Common myeloid progenitor, CD34-positive (primary cell): ENCODE results near the gene ACSM3.

Experiments used
- CTCF ChIA-PET: fragments of 350-600 bp; sonication (Branson Sonifier 250); formaldehyde crosslinking; loops from one replicate; lab custom pipeline; 2021; ENCODE audit warnings: antibody characterized with exemption; lab: Charles Lee
- POLR2A ChIA-PET: fragments of 350-600 bp; sonication (Branson Sonifier 250); formaldehyde crosslinking; loops from one replicate; lab custom pipeline; 2021; ENCODE audit warnings: antibody characterized with exemption; lab: Charles Lee
- DNase-seq, 3 donors: peaks; one replicate each; pipeline versions ENCODE4 v3.0.0 to v3.0.0-alpha.2; 2013
- H3K27ac ChIP-seq, 2 experiments: 1 replicate in 1 of 2; 2 replicates in 1 of 2; pipeline ENCODE4 v1.7.0; 2013; ENCODE audit warnings: inconsistent platforms in 2 of 2, low read length in 2 of 2, mild to moderate bottlenecking in 2 of 2, low read depth in 1 of 2, moderate library complexity in 1 of 2; ENCODE audit not compliant: severe bottlenecking in 2 of 2, insufficient read depth in 1 of 2, poor library complexity in 1 of 2
- H3K27me3 ChIP-seq, 5 experiments: replicated peaks in 2 of 5; 1 replicate in 3 of 5; 2 replicates in 2 of 5; pipeline versions ENCODE4 v1.6.1 to v1.7.0; 2013; ENCODE audit warnings: low read length in 4 of 5, mild to moderate bottlenecking in 2 of 5, moderate library complexity in 2 of 5, inconsistent platforms in 1 of 5; ENCODE audit not compliant: insufficient read depth in 5 of 5, control insufficient read depth in 4 of 5
- H3K36me3 ChIP-seq, 4 experiments: 1 replicate in 2 of 4; 2 replicates in 2 of 4; pipeline versions ENCODE4 v1.6.1 to v1.7.0; 2013; ENCODE audit warnings: low read length in 3 of 4, control low read depth in 1 of 4, mild to moderate bottlenecking in 1 of 4; ENCODE audit not compliant: control insufficient read depth in 4 of 4, insufficient read depth in 4 of 4
- H3K4me1 ChIP-seq, 4 experiments: 1 replicate in 3 of 4; 2 replicates in 1 of 4; pipeline versions ENCODE4 v1.6.1 to v1.7.1; 2013; ENCODE audit warnings: low read length in 3 of 4, mild to moderate bottlenecking in 3 of 4, control low read depth in 1 of 4, inconsistent platforms in 1 of 4, moderate library complexity in 1 of 4; ENCODE audit not compliant: control insufficient read depth in 4 of 4, insufficient read depth in 4 of 4; ENCODE audit errors: control extremely low read depth in 1 of 4
- H3K4me3 ChIP-seq, 7 experiments: 1 replicate in 4 of 7; 2 replicates in 3 of 7; pipeline versions ENCODE4 v1.5.1 to v1.7.0; 2013; ENCODE audit warnings: mild to moderate bottlenecking in 7 of 7, low read length in 6 of 7, moderate library complexity in 6 of 7, inconsistent platforms in 2 of 7, low read depth in 2 of 7, control low read depth in 1 of 7; ENCODE audit not compliant: insufficient read depth in 4 of 7, control insufficient read depth in 1 of 7; ENCODE audit errors: extremely low read depth in 1 of 7
- H3K9me3 ChIP-seq, 5 experiments: 1 replicate in 4 of 5; 2 replicates in 1 of 5; pipeline versions ENCODE4 v1.6.1 to v1.7.1; 2013; ENCODE audit warnings: low read length in 4 of 5, mild to moderate bottlenecking in 2 of 5, inconsistent platforms in 1 of 5, low read depth in 1 of 5, moderate library complexity in 1 of 5; ENCODE audit not compliant: control insufficient read depth in 4 of 5, insufficient read depth in 2 of 5; ENCODE audit errors: control extremely low read depth in 1 of 5
- WGBS: methylation state at CpG from one replicate; pipeline ENCODE4 v1.1.5; 2013; ENCODE audit not compliant: insufficient coverage; 5-methylcytosine and 5-hydroxymethylcytosine counted together

Gene ACSM3

GRCh38 chr16:20734056-20734455, 29.8 kb upstream of the ACSM3 start:
- POLR2A ChIA-PET: no interaction called here
- Histone ChIP-seq H3K36me3 (peaks cover 25 to 51% (median 41%) of the 10 kb centered on the region in 4 experiments), H3K27me3 (no peaks in the 10 kb centered on the region), H3K4me1 (no peaks in the 10 kb centered on the region), H3K9me3 (no peaks in the 10 kb centered on the region), H3K27ac (no peak overlapping the region), H3K4me3 (no peak overlapping the region)
- DNase-seq: no peak
- CTCF ChIA-PET: interaction anchor here (1.0 kb wide), 1 partner anchor 72 kb away, joined by 3 read pairs; the partner anchor contains the start of genes ERI2 and REXO5
- 92% methylated on average over 2 of the region's 3 CpGs for WGBS

- CTCF ChIA-PET: no interaction called here
- Histone ChIP-seq H3K36me3 (peaks cover 25 to 54% (median 43%) of the 10 kb centered on the region in 4 experiments), H3K9me3 (no peaks in the 10 kb centered on the region), H3K4me3 (no peak overlapping the region), H3K27ac (peak overlapping the region in 1 of 2 experiments; percentile 30), H3K27me3 (no peaks in the 10 kb centered on the region), H3K4me1 (peaks cover under 1 to 3% (median 1%) of the 10 kb centered on the region in 4 experiments)
- no peak for DNase-seq
- POLR2A ChIA-PET: no interaction called here
- 79% methylated on average over 3 of the region's 3 CpGs for WGBS
These were observed 29.0 kb upstream of the ACSM3 start for GRCh38 chr16:20734782-20735181.

GRCh38 chr16:20735490-20735889, 28.3 kb upstream of the ACSM3 start:
- Histone ChIP-seq H3K9me3 (no peaks in the 10 kb centered on the region), H3K27ac (no peak overlapping the region), H3K36me3 (peaks cover 25 to 54% (median 43%) of the 10 kb centered on the region in 4 experiments), H3K4me3 (no peak overlapping the region), H3K27me3 (no peaks in the 10 kb centered on the region), H3K4me1 (peaks cover 6 to 10% (median 8%) of the 10 kb centered on the region in 4 experiments)
- ChIA-PET POLR2A (interaction anchor here (0.6 kb wide), 1 partner anchor 1346 kb away, joined by 5 read pairs; no protein-coding TSS in a partner anchor), CTCF (no interaction called here)
- 86% methylated on average over 1 of the region's 1 CpG for WGBS
- no peak for DNase-seq

- WGBS: 56% methylated on average over 4 of the region's 11 CpGs
- Histone ChIP-seq H3K36me3 (peaks cover 18 to 39% (median 32%) of the 10 kb centered on the region in 4 experiments), H3K27ac (peak overlapping the region; percentile 77 to 93), H3K4me1 (peaks cover 14 to 44% (median 41%) of the 10 kb centered on the region in 4 experiments), H3K4me3 (peak overlapping the region; percentile 81 to 100 (median 98)), H3K9me3 (no peaks in the 10 kb centered on the region), H3K27me3 (no peaks in the 10 kb centered on the region)
- ChIA-PET POLR2A (no interaction called here), CTCF (interaction anchor here (0.6 to 1.9 kb wide), 10 partner anchors 9 to 800 kb away, joined by 3 to 7 read pairs (median 3); no protein-coding TSS in a partner anchor)
- peak; percentile 46 to 71 (median 63) for DNase-seq
These were observed 23.6 kb upstream of the ACSM3 start for GRCh38 chr16:20740007-20740883.

- peaks cover 0 to under 1% (median 0%) of the 10 kb centered on the region in 5 experiments for H3K9me3 ChIP-seq
- H3K4me1 ChIP-seq: peaks cover 14 to 48% (median 44%) of the 10 kb centered on the region in 4 experiments
- DNase-seq: peak; percentile 83 to 91 (median 90)
- POLR2A ChIA-PET: interaction anchor here (0.6 to 0.9 kb wide), 2 partner anchors 159 to 560 kb away, joined by 3 to 4 read pairs; partner anchors contain the start of gene DCUN1D3
- peak overlapping the region; percentile 83 to 93 for H3K27ac ChIP-seq
- H3K36me3 ChIP-seq: peaks cover 14 to 32% (median 25%) of the 10 kb centered on the region in 4 experiments
- CTCF ChIA-PET: interaction anchor here (0.6 to 1.9 kb wide), 9 partner anchors 10 to 799 kb away, joined by 3 to 7 read pairs (median 3); no protein-coding TSS in a partner anchor
- 0% methylated on average over 28 of the region's 36 CpGs for WGBS
- peak overlapping the region; percentile 81 to 100 (median 98) for H3K4me3 ChIP-seq
- H3K27me3 ChIP-seq: no peaks in the 10 kb centered on the region
These were observed 22.8 kb upstream of the ACSM3 start for GRCh38 chr16:20740901-20741521.

GRCh38 chr16:20741554-20742285, 22.1 kb upstream of the ACSM3 start, which contains the start of gene THUMPD1:
TSS of gene THUMPD1 (minus strand) at chr16:20741818. CDS start at chr16:20741739, 79 bp downstream.
- H3K4me3 ChIP-seq: peak within 1 kb of the TSS; percentile 81 to 100 (median 98)
- peaks cover 0 to 4% (median 0%) of the 10 kb centered on the region in 5 experiments for H3K9me3 ChIP-seq
- no peaks in the 10 kb centered on the region for H3K27me3 ChIP-seq
- WGBS: 3% methylated on average over 38 of the region's 42 CpGs
- peaks cover 14 to 51% (median 48%) of the 10 kb centered on the region in 4 experiments for H3K4me1 ChIP-seq
- peaks cover 9 to 25% (median 18%) of the 10 kb centered on the region in 4 experiments for H3K36me3 ChIP-seq
- POLR2A ChIA-PET: interaction anchor here (0.6 to 0.9 kb wide), 3 partner anchors 22 to 559 kb away, joined by 3 to 4 read pairs (median 3); partner anchors contain the start of genes ACSM3 and DCUN1D3
- DNase-seq: peak; percentile 96 to 98 (median 98)
- peak within 1 kb of the TSS; percentile 83 to 93 for H3K27ac ChIP-seq
- CTCF ChIA-PET: interaction anchor here (1.3 to 1.9 kb wide), 4 partner anchors 10 to 40 kb away, joined by 3 to 7 read pairs (median 4); no protein-coding TSS in a partner anchor
